WTC11 (cell line): ENCODE data around the gene PPP1R27. TPM values are rescaled to one million over a fixed set of nuclear protein-coding genes. Genes with fewer than 3 reads are reported as not detected.

Experiments used
- ATAC-seq: fragments of 200-7000 bp; cut with Tn5 transposase; 2 replicates; pipeline ENCODE4 v1.10.0; 2021; ENCODE audit warnings: mild to moderate bottlenecking, moderate library complexity
- CTCF ChIA-PET: fragments of 300-600 bp; sonication (Branson Sonifier 250); formaldehyde crosslinking; loops from one replicate; lab custom pipeline; 2021; ENCODE audit warnings: antibody characterized with exemption; lab: Charles Lee
- POLR2A ChIA-PET: fragments of 350-600 bp; sonication (Branson Sonifier 250); formaldehyde crosslinking; loops from one replicate; lab custom pipeline; 2021; ENCODE audit warnings: antibody characterized with exemption; lab: Charles Lee
- DNase-seq: peaks from one replicate; pipeline ENCODE4 v3.0.0; 2021; ENCODE audit warnings: low spot score
- H3K27ac Mint-ChIP-seq: 2 replicates; pipeline ENCODE4 v1.8.0; 2021; ENCODE audit warnings: mixed read lengths
- H3K27me3 Mint-ChIP-seq: 2 replicates; pipeline ENCODE4 v1.8.0; 2021; ENCODE audit warnings: low read depth, mild to moderate bottlenecking, moderate library complexity, mixed read lengths
- H3K36me3 Mint-ChIP-seq: 2 replicates; pipeline ENCODE4 v1.8.0; 2021; ENCODE audit warnings: mixed read lengths
- H3K4me1 Mint-ChIP-seq: 2 replicates; pipeline ENCODE4 v1.8.0; 2022; ENCODE audit warnings: mixed read lengths
- H3K4me3 Mint-ChIP-seq: 2 replicates; pipeline ENCODE4 v1.8.0; 2021; ENCODE audit warnings: mild to moderate bottlenecking, moderate library complexity, mixed read lengths
- H3K9me3 Mint-ChIP-seq: 2 replicates; pipeline ENCODE4 v1.8.0; 2021; ENCODE audit warnings: mixed read lengths
- ATF1 ChIP-seq: sonication (generic); formaldehyde crosslinking; IDR thresholded peaks from 2 replicates; pipeline ENCODE4 v1.8.1; 2023; ENCODE audit warnings: mild to moderate bottlenecking, moderate library complexity, missing genetic modification reagents
- CDX4 ChIP-seq: fragments of 250-450 bp; sonication (Bioruptor Pico); IDR thresholded peaks from 2 replicates; pipeline ENCODE4 v1.9.0; 2021; ENCODE audit warnings: moderate library complexity, mild to moderate bottlenecking, inconsistent platforms, borderline replicate concordance
- CREM ChIP-seq: sonication (generic); formaldehyde crosslinking; IDR thresholded peaks from 2 replicates; pipeline ENCODE4 v1.8.1; 2022; ENCODE audit warnings: mild to moderate bottlenecking, missing genetic modification reagents, moderate library complexity
- E2F1 ChIP-seq: sonication (generic); formaldehyde crosslinking; IDR thresholded peaks from 2 replicates; pipeline ENCODE4 v1.8.0; 2022; ENCODE audit warnings: mild to moderate bottlenecking, missing genetic modification reagents
- FOXK1 ChIP-seq: sonication (generic); formaldehyde crosslinking; IDR thresholded peaks from 2 replicates; pipeline ENCODE4 v1.8.0; 2022; ENCODE audit warnings: mild to moderate bottlenecking, moderate library complexity, missing genetic modification reagents
- MXD4 ChIP-seq: fragments of 250-450 bp; sonication (Bioruptor Pico); IDR thresholded peaks from 2 replicates; pipeline ENCODE4 v1.8.0; 2021; ENCODE audit warnings: mild to moderate bottlenecking, moderate library complexity, borderline replicate concordance
- NFE2L1 ChIP-seq: sonication (generic); formaldehyde crosslinking; IDR thresholded peaks from 2 replicates; pipeline ENCODE4 v1.8.1; 2023; ENCODE audit warnings: missing genetic modification reagents
- NR2C2 ChIP-seq: sonication (generic); formaldehyde crosslinking; IDR thresholded peaks from 2 replicates; pipeline ENCODE4 v1.8.0; 2022; ENCODE audit warnings: mild to moderate bottlenecking, missing genetic modification reagents
- PRRX2 ChIP-seq: fragments of 250-450 bp; sonication (Bioruptor Pico); IDR thresholded peaks from 2 replicates; pipeline ENCODE4 v1.8.0; 2021; ENCODE audit warnings: mild to moderate bottlenecking
- SMAD4 ChIP-seq: sonication (generic); formaldehyde crosslinking; IDR thresholded peaks from 2 replicates; pipeline ENCODE4 v1.8.0; 2022; ENCODE audit warnings: mild to moderate bottlenecking, missing genetic modification reagents
- TCF7 ChIP-seq: sonication (generic); formaldehyde crosslinking; IDR thresholded peaks from 2 replicates; pipeline ENCODE4 v1.8.0; 2022; ENCODE audit warnings: mild to moderate bottlenecking, low read depth, missing genetic modification reagents, moderate library complexity
- ZMAT4 ChIP-seq: fragments of 250-450 bp; sonication (Bioruptor Pico); IDR thresholded peaks from 2 replicates; pipeline ENCODE4 v1.9.0; 2021; ENCODE audit warnings: mild to moderate bottlenecking
- ZNF263 ChIP-seq: sonication (generic); formaldehyde crosslinking; IDR thresholded peaks from 2 replicates; pipeline ENCODE4 v1.8.1; 2022; ENCODE audit warnings: low read depth, mild to moderate bottlenecking, moderate library complexity, missing genetic modification reagents
- ZNF396 ChIP-seq: fragments of 250-450 bp; sonication (Bioruptor Pico); IDR thresholded peaks from 2 replicates; pipeline ENCODE4 v1.8.0; 2021; ENCODE audit warnings: mild to moderate bottlenecking, moderate library complexity, borderline replicate concordance
- ZNF532 ChIP-seq: fragments of 250-450 bp; sonication (Bioruptor Pico); IDR thresholded peaks from 2 replicates; pipeline ENCODE4 v1.9.0; 2021; ENCODE audit warnings: mild to moderate bottlenecking, borderline replicate concordance
- ZSCAN18 ChIP-seq: fragments of 250-450 bp; sonication (Bioruptor Pico); IDR thresholded peaks from 2 replicates; pipeline ENCODE4 v2.1.2; 2022; ENCODE audit warnings: mild to moderate bottlenecking, moderate library complexity
- total RNA-seq: library from RNA; stranded (reverse); gene quantifications from 3 replicates; pipeline ENCODE4 v1.2.3, GENCODE V29; 2021

PPP1R27 gene
- total RNA-seq, 1 experiment from 2014 or later: not detected

GRCh38 chr17:81824595-81824994, 10.3 kb downstream of the PPP1R27 start (continued):
- TF ChIP-seq ZNF532 (CRISPR knock-in tag) (no peak), CDX4 (CRISPR knock-in tag) (no peak), ZMAT4 (CRISPR knock-in tag) (no peak), SMAD4 (no peak), E2F1 (no peak), NFE2L1 (CRISPR knock-in tag) (no peak), NR2C2 (CRISPR knock-in tag) (no peak)

- ChIA-PET POLR2A (no interaction called here), CTCF (interaction anchor here (2.2 kb wide), 1 partner anchor 16 kb away, joined by 7 read pairs; no protein-coding TSS in a partner anchor)
- H3K27me3 Mint-ChIP-seq: no peaks in the 10 kb centered on the region
- H3K4me1 Mint-ChIP-seq: peaks cover 9% of the 10 kb centered on the region
- no peak for DNase-seq
- H3K27ac Mint-ChIP-seq: no peak overlapping the region
- TF ChIP-seq MXD4 (CRISPR knock-in tag) (no peak), CREM (CRISPR knock-in tag) (no peak), FOXK1 (no peak), PRRX2 (no peak), ZSCAN18 (CRISPR knock-in tag) (no peak), ATF1 (CRISPR knock-in tag) (no peak), ZNF263 (no peak), ZNF396 (CRISPR knock-in tag) (no peak), TCF7 (CRISPR knock-in tag) (no peak)
- H3K36me3 Mint-ChIP-seq: no peaks in the 10 kb centered on the region
- H3K9me3 Mint-ChIP-seq: no peaks in the 10 kb centered on the region
- ATAC-seq: no peak
- H3K4me3 Mint-ChIP-seq: no peak overlapping the region
Measured at GRCh38 chr17:81823820-81824550, 10.9 kb downstream of the PPP1R27 start.
